HCT116 (cell line): ENCODE results near the gene NTRK3.

Experiments used
- CEBPB ChIP-seq: IDR thresholded peaks from 2 replicates; pipeline ENCODE4 v1.6.1; 2012; ENCODE audit warnings: low read depth
- ELF1 ChIP-seq: IDR thresholded peaks from 2 replicates; pipeline ENCODE4 v1.6.1; 2012; ENCODE audit warnings: low read depth, borderline replicate concordance
- POLR2A ChIP-seq: IDR thresholded peaks from 2 replicates; pipeline ENCODE4 v1.7.0; 2011; ENCODE audit warnings: borderline replicate concordance; ENCODE audit not compliant: insufficient read depth, insufficient read length; ENCODE audit errors: extremely low read depth
- POLR2AphosphoS5 ChIP-seq: IDR thresholded peaks from 2 replicates; pipeline ENCODE4 v1.6.1; 2011; ENCODE audit warnings: mild to moderate bottlenecking, low read depth, low read length, moderate library complexity
- SP1 ChIP-seq: IDR thresholded peaks from 2 replicates; pipeline ENCODE4 v1.6.1; 2012; ENCODE audit warnings: low read depth
- ZFX ChIP-seq: fragments of 450-650 bp; IDR thresholded peaks from 2 replicates; pipeline ENCODE4 v1.6.1; 2017
- ZNF274 ChIP-seq: fragments of 200-500 bp; sonication (Bioruptor generic); IDR thresholded peaks from 2 replicates; pipeline ENCODE4 v1.6.1; 2014; ENCODE audit warnings: mild to moderate bottlenecking, low read depth, low read length, inconsistent platforms
- TF ChIP-seq, protein P1 (sequence below), 3 experiments: fragments of 200-600 bp in 1 of 3; sonication (generic) in 1 of 3; IDR thresholded peaks in 2 of 3; conservative IDR thresholded peaks in 1 of 3; 2 replicates each; pipeline ENCODE4 v1.5.1; 2012 to 2017; ENCODE audit warnings: low read depth in 2 of 3, low read length in 2 of 3, antibody characterized with exemption in 1 of 3, borderline replicate concordance in 1 of 3, control low read depth in 1 of 3, mild to moderate bottlenecking in 1 of 3, mixed read lengths in 1 of 3, mixed run types in 1 of 3, moderate library complexity in 1 of 3; ENCODE audit not compliant: insufficient read depth in 1 of 3
- TF ChIP-seq, protein P2 (sequence below): IDR thresholded peaks from 2 replicates; pipeline ENCODE4 v1.6.1; 2011; ENCODE audit warnings: mild to moderate bottlenecking, low read length, moderate library complexity; ENCODE audit not compliant: insufficient replicate concordance; ENCODE audit errors: extremely low read depth

DNA sequence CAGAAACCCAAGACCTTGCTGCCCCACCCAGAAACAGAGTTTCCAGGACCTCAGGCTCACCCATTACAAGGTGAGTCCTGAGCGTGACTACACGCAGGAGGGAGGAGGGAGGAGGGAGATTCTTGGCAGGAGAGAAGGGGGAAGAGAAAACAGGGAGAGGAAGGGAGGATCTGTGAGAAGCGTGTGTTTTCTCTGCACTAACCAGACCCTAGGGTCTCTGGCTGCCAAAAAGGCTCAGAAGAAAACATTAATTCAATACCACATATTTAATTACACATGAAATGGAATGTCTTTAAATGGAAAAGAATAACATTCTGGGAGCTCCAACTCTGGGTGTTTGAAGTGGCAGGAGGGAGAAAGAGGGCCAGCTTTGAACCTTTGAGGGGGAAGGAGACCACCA lies 309.0 kb downstream of the NTRK3 start:
- TF ChIP-seq, protein P1, sequence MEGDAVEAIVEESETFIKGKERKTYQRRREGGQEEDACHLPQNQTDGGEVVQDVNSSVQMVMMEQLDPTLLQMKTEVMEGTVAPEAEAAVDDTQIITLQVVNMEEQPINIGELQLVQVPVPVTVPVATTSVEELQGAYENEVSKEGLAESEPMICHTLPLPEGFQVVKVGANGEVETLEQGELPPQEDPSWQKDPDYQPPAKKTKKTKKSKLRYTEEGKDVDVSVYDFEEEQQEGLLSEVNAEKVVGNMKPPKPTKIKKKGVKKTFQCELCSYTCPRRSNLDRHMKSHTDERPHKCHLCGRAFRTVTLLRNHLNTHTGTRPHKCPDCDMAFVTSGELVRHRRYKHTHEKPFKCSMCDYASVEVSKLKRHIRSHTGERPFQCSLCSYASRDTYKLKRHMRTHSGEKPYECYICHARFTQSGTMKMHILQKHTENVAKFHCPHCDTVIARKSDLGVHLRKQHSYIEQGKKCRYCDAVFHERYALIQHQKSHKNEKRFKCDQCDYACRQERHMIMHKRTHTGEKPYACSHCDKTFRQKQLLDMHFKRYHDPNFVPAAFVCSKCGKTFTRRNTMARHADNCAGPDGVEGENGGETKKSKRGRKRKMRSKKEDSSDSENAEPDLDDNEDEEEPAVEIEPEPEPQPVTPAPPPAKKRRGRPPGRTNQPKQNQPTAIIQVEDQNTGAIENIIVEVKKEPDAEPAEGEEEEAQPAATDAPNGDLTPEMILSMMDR (IDR thresholded peaks at IDR 0.05 in 2 of 3, conservative IDR thresholded peaks at IDR 0.05 in 1 of 3; ENCODE audit: borderline replicate concordance in 1 of 3, insufficient read depth in 1 of 3, low read depth in 2 of 3, low read length in 2 of 3) = no peak
- TF ChIP-seq POLR2A (no peak), CEBPB (no peak), POLR2AphosphoS5 (no peak), ZNF274 (no peak), ZFX (no peak), SP1 (no peak), ELF1 (no peak)
- TF ChIP-seq, protein P2, sequence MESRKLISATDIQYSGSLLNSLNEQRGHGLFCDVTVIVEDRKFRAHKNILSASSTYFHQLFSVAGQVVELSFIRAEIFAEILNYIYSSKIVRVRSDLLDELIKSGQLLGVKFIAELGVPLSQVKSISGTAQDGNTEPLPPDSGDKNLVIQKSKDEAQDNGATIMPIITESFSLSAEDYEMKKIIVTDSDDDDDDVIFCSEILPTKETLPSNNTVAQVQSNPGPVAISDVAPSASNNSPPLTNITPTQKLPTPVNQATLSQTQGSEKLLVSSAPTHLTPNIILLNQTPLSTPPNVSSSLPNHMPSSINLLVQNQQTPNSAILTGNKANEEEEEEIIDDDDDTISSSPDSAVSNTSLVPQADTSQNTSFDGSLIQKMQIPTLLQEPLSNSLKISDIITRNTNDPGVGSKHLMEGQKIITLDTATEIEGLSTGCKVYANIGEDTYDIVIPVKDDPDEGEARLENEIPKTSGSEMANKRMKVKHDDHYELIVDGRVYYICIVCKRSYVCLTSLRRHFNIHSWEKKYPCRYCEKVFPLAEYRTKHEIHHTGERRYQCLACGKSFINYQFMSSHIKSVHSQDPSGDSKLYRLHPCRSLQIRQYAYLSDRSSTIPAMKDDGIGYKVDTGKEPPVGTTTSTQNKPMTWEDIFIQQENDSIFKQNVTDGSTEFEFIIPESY = no peak
